ENCODE data around the gene DNAH10.

GRCh38 chr12:123828120-123828519 lies 66.0 kb downstream of the DNAH10 start:
- no peak for TF ChIP-seq MYC (IDR thresholded peaks at IDR 0.05; ENCODE audit: low read depth, low read length)
- TF ChIP-seq POLR2A (IDR thresholded peaks at IDR 0.05; ENCODE audit: extremely low read depth, insufficient read length): no peak

All from NB4 (cell line).